HEK293T (cell line): ENCODE measurements around the gene SLC25A47.

Source experiments
- ARNT ChIP-seq: fragments of 450-650 bp; IDR thresholded peaks from 2 replicates; pipeline ENCODE4 v1.6.1; 2017; ENCODE audit warnings: mild to moderate bottlenecking
- BHLHE40 ChIP-seq: fragments of 450-650 bp; IDR thresholded peaks from 2 replicates; pipeline ENCODE4 v1.6.1; 2016; ENCODE audit warnings: mild to moderate bottlenecking, moderate library complexity, borderline replicate concordance
- CTBP1 ChIP-seq: fragments of 450-650 bp; IDR thresholded peaks from 2 replicates; pipeline ENCODE4 v1.6.1; 2016; ENCODE audit warnings: borderline replicate concordance
- FOXA1 ChIP-seq: fragments of 450-650 bp; IDR thresholded peaks from 2 replicates; pipeline ENCODE4 v1.6.1; 2016; ENCODE audit warnings: mild to moderate bottlenecking
- FOXK2 ChIP-seq: fragments of 450-650 bp; IDR thresholded peaks from 2 replicates; pipeline ENCODE4 v1.6.1; 2016; ENCODE audit warnings: mild to moderate bottlenecking
- FOXM1 ChIP-seq: fragments of 450-650 bp; IDR thresholded peaks from 2 replicates; pipeline ENCODE4 v1.6.1; 2017; ENCODE audit warnings: mild to moderate bottlenecking, borderline replicate concordance
- HDGF ChIP-seq: fragments of 450-650 bp; IDR thresholded peaks from 2 replicates; pipeline ENCODE4 v1.6.1; 2017; ENCODE audit warnings: antibody characterized with exemption, borderline replicate concordance
- L3MBTL2 ChIP-seq: fragments of 450-650 bp; conservative IDR thresholded peaks from 2 replicates; pipeline ENCODE4 v1.6.1; 2016; ENCODE audit warnings: mild to moderate bottlenecking
- LEF1 ChIP-seq: fragments of 450-650 bp; IDR thresholded peaks from 2 replicates; pipeline ENCODE4 v1.6.1; 2017; ENCODE audit warnings: mild to moderate bottlenecking, borderline replicate concordance
- PKNOX1 ChIP-seq: fragments of 450-650 bp; IDR thresholded peaks from 2 replicates; pipeline ENCODE4 v1.6.1; 2016
- SP1 ChIP-seq: fragments of 450-650 bp; IDR thresholded peaks from 2 replicates; pipeline ENCODE4 v1.6.1; 2017
- ZNF384 ChIP-seq: fragments of 450-650 bp; IDR thresholded peaks from 2 replicates; pipeline ENCODE4 v1.6.1; 2016

GRCh38 chr14:100333827-100334226 is 10.7 kb downstream of the SLC25A47 start:
- TF ChIP-seq SP1 = no peak
- no peak for TF ChIP-seq FOXA1
- TF ChIP-seq LEF1 = no peak
- TF ChIP-seq FOXM1 = no peak
- TF ChIP-seq CTBP1 = no peak
- no peak for TF ChIP-seq L3MBTL2
- TF ChIP-seq FOXK2 = no peak
- TF ChIP-seq HDGF = no peak
- TF ChIP-seq BHLHE40 = no peak
- no peak for TF ChIP-seq ZNF384
- no peak for TF ChIP-seq ARNT
- TF ChIP-seq PKNOX1 = no peak
